Measurements from ENCODE around the gene LRRC59.

DNA sequence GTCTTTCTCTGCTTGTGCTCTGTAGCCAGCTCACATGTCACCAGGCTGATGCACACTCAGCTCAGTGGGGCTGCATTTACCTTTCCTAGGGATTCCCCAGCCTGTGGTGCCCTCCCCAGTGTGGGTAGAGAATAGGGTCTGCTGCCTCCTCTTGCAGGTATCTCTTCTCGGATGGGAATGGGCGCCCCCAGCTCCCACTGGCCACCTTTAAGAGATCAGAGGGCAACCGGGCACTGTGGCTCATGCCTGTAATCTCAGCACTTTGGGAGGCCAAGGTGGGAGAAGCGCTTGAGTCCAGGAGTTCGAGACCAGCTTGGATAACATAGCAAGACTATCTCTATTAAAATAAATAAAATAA, 48.1 kb downstream of the LRRC59 start:
- TF ChIP-seq, protein P1, sequence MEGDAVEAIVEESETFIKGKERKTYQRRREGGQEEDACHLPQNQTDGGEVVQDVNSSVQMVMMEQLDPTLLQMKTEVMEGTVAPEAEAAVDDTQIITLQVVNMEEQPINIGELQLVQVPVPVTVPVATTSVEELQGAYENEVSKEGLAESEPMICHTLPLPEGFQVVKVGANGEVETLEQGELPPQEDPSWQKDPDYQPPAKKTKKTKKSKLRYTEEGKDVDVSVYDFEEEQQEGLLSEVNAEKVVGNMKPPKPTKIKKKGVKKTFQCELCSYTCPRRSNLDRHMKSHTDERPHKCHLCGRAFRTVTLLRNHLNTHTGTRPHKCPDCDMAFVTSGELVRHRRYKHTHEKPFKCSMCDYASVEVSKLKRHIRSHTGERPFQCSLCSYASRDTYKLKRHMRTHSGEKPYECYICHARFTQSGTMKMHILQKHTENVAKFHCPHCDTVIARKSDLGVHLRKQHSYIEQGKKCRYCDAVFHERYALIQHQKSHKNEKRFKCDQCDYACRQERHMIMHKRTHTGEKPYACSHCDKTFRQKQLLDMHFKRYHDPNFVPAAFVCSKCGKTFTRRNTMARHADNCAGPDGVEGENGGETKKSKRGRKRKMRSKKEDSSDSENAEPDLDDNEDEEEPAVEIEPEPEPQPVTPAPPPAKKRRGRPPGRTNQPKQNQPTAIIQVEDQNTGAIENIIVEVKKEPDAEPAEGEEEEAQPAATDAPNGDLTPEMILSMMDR (IDR thresholded peaks at IDR 0.05), result no peak
- no peak for TF ChIP-seq POLR2A (IDR thresholded peaks at IDR 0.05)
- no peak for TF ChIP-seq POLR2AphosphoS5 (IDR thresholded peaks at IDR 0.05)

All from upper lobe of left lung (tissue), 4 donors.